Muscle layer of duodenum (tissue), 2 donors: ENCODE data around the gene USP44.

Experiments
- H3K27ac ChIP-seq: one replicate; pipeline ENCODE4 v1.7.0; 2013; ENCODE audit warnings: mild to moderate bottlenecking, low read length
- H3K27me3 ChIP-seq: one replicate; pipeline ENCODE4 v1.7.0; 2013; ENCODE audit warnings: low read depth, mild to moderate bottlenecking, control low read depth, low read length
- H3K36me3 ChIP-seq, 2 donors: one replicate each; pipeline ENCODE4 v1.7.0; 2013; ENCODE audit warnings: low read length in 2 of 2, control low read depth in 1 of 2, mild to moderate bottlenecking in 1 of 2; ENCODE audit not compliant: insufficient read depth in 2 of 2, control insufficient read depth in 1 of 2
- H3K4me1 ChIP-seq, 2 donors: one replicate each; pipeline ENCODE4 v1.7.0; 2013; ENCODE audit warnings: low read length in 2 of 2, mild to moderate bottlenecking in 2 of 2, control low read depth in 1 of 2, moderate library complexity in 1 of 2; ENCODE audit not compliant: insufficient read depth in 2 of 2, control insufficient read depth in 1 of 2
- H3K4me3 ChIP-seq, 2 donors: one replicate each; pipeline ENCODE4 v1.7.0; 2013; ENCODE audit warnings: low read length in 2 of 2, low read depth in 1 of 2, mild to moderate bottlenecking in 1 of 2
- H3K9me3 ChIP-seq, 2 donors: one replicate each; pipeline ENCODE4 v1.7.0; 2013; ENCODE audit warnings: low read length in 2 of 2, control low read depth in 1 of 2, mild to moderate bottlenecking in 1 of 2; ENCODE audit not compliant: control insufficient read depth in 1 of 2
- donor health status: healthy.

The USP44 gene

DNA sequence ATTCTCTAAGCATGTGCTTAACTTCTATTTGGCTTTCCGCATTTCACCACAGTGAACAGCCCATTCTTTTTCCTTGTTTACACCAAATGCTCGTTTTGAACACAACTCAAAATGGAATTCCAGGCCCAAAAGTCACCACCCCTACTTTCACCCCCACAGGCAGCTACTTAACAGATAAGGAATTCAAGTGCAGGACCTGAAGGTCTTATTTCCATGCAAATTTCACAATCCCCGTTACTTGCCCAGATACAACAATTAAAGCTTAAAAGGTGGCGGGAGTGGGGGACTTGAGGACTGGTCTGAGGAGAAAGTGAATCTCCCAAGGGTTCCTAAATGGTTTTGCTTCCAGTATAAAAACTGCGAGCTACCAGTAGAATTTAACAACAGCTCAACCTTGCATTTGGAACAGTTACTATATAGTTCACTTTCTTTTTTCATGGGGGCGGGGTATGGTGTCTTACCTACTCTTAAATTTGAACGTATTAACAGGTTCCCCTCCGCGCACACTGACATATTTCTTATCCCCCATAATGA is 3.7 kb downstream of the USP44 start:
- Histone ChIP-seq H3K27me3 (no peaks in the 10 kb centered on the region), H3K4me3 (peak overlapping the region; percentile 68 to 88), H3K4me1 (peaks cover 0 to 6% of the 10 kb centered on the region in 2 donors), H3K36me3 (no peaks in the 10 kb centered on the region), H3K9me3 (peaks cover 0 to 8% of the 10 kb centered on the region in 2 donors), H3K27ac (no peak overlapping the region)

DNA sequence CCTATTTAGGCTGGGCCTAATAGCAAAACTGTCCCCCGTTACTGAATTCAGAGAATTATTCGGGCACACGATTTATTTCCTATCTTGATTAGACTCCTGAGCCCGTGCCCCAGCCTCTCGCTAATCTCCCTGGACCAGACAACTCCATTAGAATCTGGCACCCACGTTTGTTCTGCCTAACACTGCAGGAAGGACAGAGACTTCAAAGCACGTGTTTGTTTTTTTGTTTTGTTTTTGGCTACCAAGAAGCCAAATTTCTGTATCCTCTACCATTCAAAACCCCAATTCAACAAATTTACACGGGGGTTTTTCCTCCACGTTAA is 4.8 kb downstream of the USP44 start:
- peaks cover 0 to 8% of the 10 kb centered on the region in 2 donors for H3K9me3 ChIP-seq
- no peaks in the 10 kb centered on the region for H3K36me3 ChIP-seq
- no peak overlapping the region for H3K27ac ChIP-seq
- no peak overlapping the region for H3K4me3 ChIP-seq
- H3K27me3 ChIP-seq = no peaks in the 10 kb centered on the region
- peaks cover 0 to 6% of the 10 kb centered on the region in 2 donors for H3K4me1 ChIP-seq

DNA sequence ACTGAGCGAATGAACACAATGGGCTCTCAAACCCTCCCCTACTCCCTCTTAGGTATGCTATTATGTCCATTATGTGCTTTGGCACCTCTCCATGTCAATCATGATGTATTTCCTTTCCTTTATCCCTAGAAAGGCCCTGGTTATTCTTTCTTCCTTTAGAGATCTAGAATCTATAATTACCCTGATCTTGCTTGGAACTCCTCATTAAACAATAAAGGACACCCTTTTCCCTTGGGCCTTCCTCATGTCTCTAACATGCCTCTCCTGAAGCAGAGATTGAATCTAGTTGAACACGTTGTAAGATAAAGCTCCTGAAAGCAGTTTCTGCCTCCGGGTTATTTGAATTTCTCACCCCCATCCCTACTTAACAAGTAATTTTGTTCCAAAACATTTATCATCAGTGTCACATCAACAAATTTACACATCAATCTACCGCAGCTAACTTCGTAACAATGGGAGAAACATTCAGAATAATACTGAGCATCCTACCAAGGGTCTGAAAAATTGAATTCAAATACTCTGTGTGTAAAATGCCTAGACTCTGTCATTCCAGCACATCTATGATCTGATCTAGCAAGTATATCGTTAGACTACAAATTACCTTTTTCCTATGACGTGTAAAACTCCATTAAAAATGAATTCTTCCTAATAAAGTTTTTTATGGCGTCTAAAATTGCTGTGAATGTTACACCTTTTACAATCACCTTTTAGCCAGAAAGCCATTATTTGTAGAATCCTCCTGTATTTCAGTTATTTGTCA is 5.4 kb downstream of the USP44 start:
- Histone ChIP-seq H3K27ac (no peak overlapping the region), H3K9me3 (peaks cover 0 to 8% of the 10 kb centered on the region in 2 donors), H3K4me1 (peaks cover 0 to 6% of the 10 kb centered on the region in 2 donors), H3K36me3 (no peaks in the 10 kb centered on the region), H3K27me3 (no peaks in the 10 kb centered on the region), H3K4me3 (no peak overlapping the region)

DNA sequence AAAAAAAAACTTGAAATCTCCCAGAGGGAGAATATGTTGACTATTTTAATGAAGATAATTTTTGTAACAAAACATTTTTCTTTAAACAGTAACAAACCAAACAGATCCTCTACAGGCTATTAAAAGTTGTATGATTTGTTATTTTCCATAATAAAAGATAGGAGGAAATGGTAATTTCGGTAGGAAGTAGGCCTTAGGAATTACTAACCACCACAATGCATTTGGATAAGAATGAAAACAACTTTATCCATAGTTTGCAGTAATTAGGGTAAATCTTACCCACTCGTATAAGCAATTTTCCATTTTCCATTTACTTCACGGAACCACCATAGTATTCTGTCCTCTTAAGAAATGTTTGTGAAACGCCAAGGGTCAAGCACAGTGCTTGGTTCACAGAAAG is 6.0 kb downstream of the USP44 start:
- H3K4me1 ChIP-seq = peaks cover 0 to 6% of the 10 kb centered on the region in 2 donors
- H3K9me3 ChIP-seq = peaks cover 0 to 8% of the 10 kb centered on the region in 2 donors
- no peaks in the 10 kb centered on the region for H3K27me3 ChIP-seq
- no peak overlapping the region for H3K4me3 ChIP-seq
- no peak overlapping the region for H3K27ac ChIP-seq
- H3K36me3 ChIP-seq = no peaks in the 10 kb centered on the region

DNA sequence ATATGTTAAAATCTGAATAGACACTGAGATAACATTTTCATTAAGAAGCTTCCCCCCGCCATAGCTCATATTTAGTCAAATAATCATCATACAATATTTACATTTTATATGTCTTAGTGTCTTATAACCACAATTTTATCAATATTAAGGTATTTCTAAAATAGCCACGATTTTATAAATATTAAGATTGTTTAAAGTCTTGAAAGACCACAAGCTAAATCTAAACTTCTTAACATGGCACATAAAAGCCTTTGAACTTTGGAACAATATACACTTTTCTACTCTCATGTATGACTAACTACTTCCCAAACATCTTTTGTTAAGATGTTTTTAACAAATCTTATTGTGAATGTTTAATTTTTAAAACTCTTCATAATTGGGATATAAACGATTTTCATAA is 6.5 kb downstream of the USP44 start:
- Histone ChIP-seq H3K27me3 (no peaks in the 10 kb centered on the region), H3K4me1 (peaks cover 0 to 6% of the 10 kb centered on the region in 2 donors), H3K9me3 (peaks cover 0 to 8% of the 10 kb centered on the region in 2 donors), H3K4me3 (no peak overlapping the region), H3K27ac (no peak overlapping the region), H3K36me3 (no peaks in the 10 kb centered on the region)

DNA sequence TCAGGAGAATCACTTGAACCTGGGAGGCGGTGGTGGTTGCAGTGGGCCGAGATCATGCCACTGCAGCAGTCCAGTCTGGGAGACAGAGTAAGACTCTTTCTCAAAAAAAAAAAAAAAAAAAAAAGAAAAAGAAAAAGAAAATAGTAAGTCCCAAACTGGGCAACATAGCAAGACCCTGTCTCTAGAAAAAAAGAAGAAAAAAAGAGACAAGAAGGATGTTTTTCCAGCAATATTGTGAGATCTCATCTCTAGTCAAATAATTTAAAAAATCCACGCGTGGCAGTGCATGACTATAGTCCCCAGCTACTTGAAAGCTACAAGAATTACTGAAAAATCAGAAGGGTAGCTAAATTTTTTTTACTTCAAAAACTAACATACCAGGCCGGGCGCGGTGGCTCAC is 8.0 kb downstream of the USP44 start:
- Histone ChIP-seq H3K36me3 (no peaks in the 10 kb centered on the region), H3K27me3 (no peaks in the 10 kb centered on the region), H3K9me3 (no peaks in the 10 kb centered on the region), H3K4me1 (peaks cover 0 to 6% of the 10 kb centered on the region in 2 donors), H3K27ac (no peak overlapping the region), H3K4me3 (no peak overlapping the region)

DNA sequence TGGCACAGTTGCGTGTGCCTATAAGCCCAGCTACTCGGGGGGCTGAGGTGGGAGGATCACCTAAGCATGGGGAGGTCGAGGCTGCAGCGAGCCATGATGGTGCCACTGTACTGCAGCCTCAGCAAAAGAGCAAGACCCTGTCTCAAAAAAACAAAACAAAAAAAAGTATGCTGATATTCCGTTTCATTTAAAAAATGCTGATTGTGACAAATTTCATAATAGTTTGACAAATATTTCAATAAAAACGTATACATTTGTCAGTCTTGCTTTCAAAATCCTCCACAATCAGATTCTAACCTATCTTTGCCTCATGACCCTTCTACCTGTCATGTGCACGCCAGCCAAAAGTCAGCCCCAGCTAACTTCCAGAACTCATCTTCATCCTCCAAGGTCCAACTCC is 9.8 kb downstream of the USP44 start:
- Histone ChIP-seq H3K4me3 (no peak overlapping the region), H3K27ac (no peak overlapping the region), H3K36me3 (no peaks in the 10 kb centered on the region), H3K27me3 (no peaks in the 10 kb centered on the region), H3K9me3 (no peaks in the 10 kb centered on the region), H3K4me1 (no peaks in the 10 kb centered on the region)

DNA sequence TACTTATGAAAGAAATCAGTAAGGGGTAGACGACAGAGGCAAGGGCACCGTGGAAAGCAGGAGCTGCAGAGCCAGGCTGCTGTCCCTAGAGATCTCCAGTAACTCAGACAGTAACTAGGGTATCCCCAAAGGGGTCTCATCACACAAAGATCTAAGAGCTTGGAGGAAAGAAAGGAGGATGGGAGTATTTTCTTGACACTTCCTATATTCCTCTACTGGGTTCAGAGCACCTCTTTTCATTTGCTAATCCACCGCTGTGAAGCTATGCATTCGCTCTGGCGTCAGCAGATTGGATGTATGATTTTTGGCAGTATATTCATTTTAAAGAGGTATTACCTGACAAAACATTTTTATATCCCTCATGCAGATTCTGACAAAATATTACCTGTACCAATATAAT is 12.6 kb downstream of the USP44 start:
- H3K9me3 ChIP-seq = no peaks in the 10 kb centered on the region
- H3K27ac ChIP-seq = no peak overlapping the region
- no peaks in the 10 kb centered on the region for H3K27me3 ChIP-seq
- peaks cover 0 to 3% of the 10 kb centered on the region in 2 donors for H3K4me1 ChIP-seq
- no peak overlapping the region for H3K4me3 ChIP-seq
- no peaks in the 10 kb centered on the region for H3K36me3 ChIP-seq

DNA sequence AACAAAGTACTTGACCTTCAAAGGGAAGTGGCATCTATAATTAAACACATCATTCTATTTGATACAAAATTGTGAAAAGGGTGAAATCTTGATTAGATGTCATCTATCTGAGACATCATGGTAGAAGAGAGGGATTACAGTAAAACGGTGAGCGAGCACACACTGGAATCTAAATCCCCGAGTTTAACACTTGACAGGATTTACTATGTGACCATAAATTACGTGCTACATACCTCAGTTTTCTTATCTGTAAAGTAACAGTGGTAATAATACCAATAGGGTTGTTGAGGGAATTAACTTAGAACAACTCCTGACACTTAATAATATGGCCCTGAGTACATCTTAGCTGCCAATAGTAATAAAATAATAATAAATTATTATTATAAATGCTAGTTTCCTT is 13.3 kb downstream of the USP44 start:
- H3K27me3 ChIP-seq = no peaks in the 10 kb centered on the region
- H3K4me1 ChIP-seq = peaks cover 0 to 3% of the 10 kb centered on the region in 2 donors
- no peaks in the 10 kb centered on the region for H3K9me3 ChIP-seq
- no peaks in the 10 kb centered on the region for H3K36me3 ChIP-seq
- no peak overlapping the region for H3K27ac ChIP-seq
- H3K4me3 ChIP-seq = no peak overlapping the region

DNA sequence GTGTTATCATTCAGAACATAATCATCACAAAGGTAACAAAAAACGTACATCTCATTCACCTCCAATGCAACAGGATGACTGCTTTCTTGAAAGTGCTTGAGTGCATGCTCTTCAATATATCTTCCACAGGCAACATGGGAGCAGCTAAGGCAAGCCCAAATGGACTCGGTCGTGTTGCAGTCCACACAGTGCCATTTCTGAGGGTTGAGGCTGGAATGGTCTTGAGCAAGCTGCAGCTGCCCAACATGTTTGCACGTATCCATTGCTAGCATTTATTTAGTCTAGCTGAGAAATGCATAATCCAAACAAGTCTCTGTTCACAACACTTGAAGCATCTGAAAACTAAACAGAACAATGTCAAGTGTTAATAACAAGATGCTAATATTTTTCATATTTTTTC is 17.3 kb downstream of the USP44 start:
- H3K27me3 ChIP-seq = no peaks in the 10 kb centered on the region
- no peaks in the 10 kb centered on the region for H3K9me3 ChIP-seq
- H3K36me3 ChIP-seq = no peaks in the 10 kb centered on the region
- H3K4me3 ChIP-seq = no peak overlapping the region
- H3K27ac ChIP-seq = no peak overlapping the region
- peaks cover 0 to 3% of the 10 kb centered on the region in 2 donors for H3K4me1 ChIP-seq

DNA sequence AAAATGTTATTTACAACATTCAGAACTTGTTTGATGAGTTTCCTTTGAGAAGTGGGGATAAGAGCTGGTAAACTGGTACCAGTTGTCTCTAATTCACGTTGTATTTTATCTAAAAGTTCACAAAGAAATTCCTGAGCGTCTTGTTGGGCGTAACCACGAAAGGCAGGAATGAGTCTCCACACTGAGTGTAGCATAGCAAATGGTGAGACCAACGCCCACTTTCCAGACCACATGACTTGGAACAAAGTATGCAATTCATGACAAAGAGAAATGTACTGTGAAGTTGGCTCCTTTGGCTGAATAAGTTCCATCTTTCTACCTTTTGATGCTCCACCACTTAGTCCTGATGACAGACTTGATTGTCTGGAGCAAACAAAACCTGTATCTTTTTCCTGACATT is 18.4 kb downstream of the USP44 start:
- H3K9me3 ChIP-seq = no peaks in the 10 kb centered on the region
- H3K4me3 ChIP-seq = no peak overlapping the region
- no peaks in the 10 kb centered on the region for H3K36me3 ChIP-seq

More for the DNA sequence above, 18.4 kb downstream of the USP44 start:
- H3K27me3 ChIP-seq = no peaks in the 10 kb centered on the region
- no peak overlapping the region for H3K27ac ChIP-seq
- H3K4me1 ChIP-seq = peaks cover 0 to 3% of the 10 kb centered on the region in 2 donors
